GM23338 (cell line): ENCODE data around the gene GCFC2. TPM values are rescaled to one million over a fixed set of nuclear protein-coding genes. Genes with fewer than 3 reads are reported as not detected.
"Not testable (repeated sequence)": the region's sequence is repeated elsewhere in the genome, so short reads cannot be mapped to it uniquely, and the experiment has no call there.

Source experiments
- ATAC-seq: fragments of 200-7000 bp; cut with Tn5 transposase; 3 replicates; pipeline ENCODE4 v1.9.1; 2020
- DNase-seq: peaks from one replicate; pipeline ENCODE4 v3.0.0-alpha.2; 2015; ENCODE audit warnings: low spot score
- H2AFZ ChIP-seq: fragments of 200-600 bp; sonication (generic); 2 replicates; pipeline ENCODE4 v1.8.0; 2016; ENCODE audit warnings: antibody characterized with exemption, mild to moderate bottlenecking, moderate library complexity
- H3F3A ChIP-seq: fragments of 200-600 bp; sonication (generic); replicated peaks from 2 replicates; pipeline ENCODE4 v1.8.0; 2017; ENCODE audit warnings: antibody characterized with exemption, mixed run types, low read depth
- H3K27ac ChIP-seq: fragments of 200-600 bp; sonication (generic); 2 replicates; pipeline ENCODE4 v1.6.1; 2016; ENCODE audit warnings: low read depth
- H3K27me3 ChIP-seq: fragments of 200-600 bp; sonication (generic); 2 replicates; pipeline ENCODE4 v1.8.0; 2016; ENCODE audit warnings: mild to moderate bottlenecking, mixed run types, moderate library complexity; ENCODE audit not compliant: insufficient read depth
- H3K36me3 ChIP-seq: fragments of 200-600 bp; sonication (generic); 2 replicates; pipeline ENCODE4 v1.8.0; 2016; ENCODE audit warnings: mild to moderate bottlenecking; ENCODE audit not compliant: insufficient read depth
- H3K4me1 ChIP-seq: fragments of 200-600 bp; sonication (generic); 2 replicates; pipeline ENCODE4 v1.8.0; 2016; ENCODE audit warnings: mild to moderate bottlenecking, moderate library complexity; ENCODE audit not compliant: insufficient read depth
- H3K4me2 ChIP-seq: fragments of 200-600 bp; sonication (generic); 2 replicates; pipeline ENCODE4 v1.7.1; 2017; ENCODE audit warnings: mixed run types
- H3K4me3 ChIP-seq: fragments of 200-600 bp; sonication (generic); 2 replicates; pipeline ENCODE4 v1.6.1; 2016; ENCODE audit warnings: mixed run types
- H3K79me2 ChIP-seq: fragments of 200-600 bp; sonication (generic); replicated peaks from 2 replicates; pipeline ENCODE4 v1.8.0; 2017; ENCODE audit warnings: mild to moderate bottlenecking; ENCODE audit not compliant: insufficient read depth
- H3K9me2 ChIP-seq: fragments of 200-600 bp; sonication (generic); 2 replicates; pipeline ENCODE4 v1.8.0; 2017; ENCODE audit not compliant: insufficient read depth
- H4K20me1 ChIP-seq: fragments of 200-600 bp; sonication (generic); replicated peaks from 2 replicates; pipeline ENCODE4 v1.8.0; 2017; ENCODE audit warnings: mild to moderate bottlenecking; ENCODE audit not compliant: insufficient read depth
- H3K27ac Mint-ChIP-seq: 2 replicates; pipeline ENCODE4 v1.8.0; 2020; ENCODE audit warnings: inconsistent platforms, mild to moderate bottlenecking, moderate library complexity, mixed read lengths
- H3K27me3 Mint-ChIP-seq: 3 replicates; pipeline ENCODE4 v1.8.0; 2022; ENCODE audit warnings: low read depth, mild to moderate bottlenecking, moderate library complexity, mixed read lengths, inconsistent platforms; ENCODE audit not compliant: insufficient read depth, poor library complexity
- H3K36me3 Mint-ChIP-seq: 3 replicates; pipeline ENCODE4 v1.8.0; 2021; ENCODE audit warnings: low read depth, mild to moderate bottlenecking, inconsistent platforms, moderate library complexity, mixed read lengths
- H3K4me1 Mint-ChIP-seq: 3 replicates; pipeline ENCODE4 v1.8.0; 2020; ENCODE audit warnings: mild to moderate bottlenecking, inconsistent platforms, mixed read lengths
- H3K4me3 Mint-ChIP-seq: 3 replicates; pipeline ENCODE4 v1.8.0; 2021; ENCODE audit warnings: moderate library complexity, mild to moderate bottlenecking, inconsistent platforms, mixed read lengths
- H3K9me3 Mint-ChIP-seq: 3 replicates; pipeline ENCODE4 v1.8.0; 2020; ENCODE audit warnings: moderate library complexity, mild to moderate bottlenecking, inconsistent platforms, mixed read lengths
- CREB1 ChIP-seq: fragments of 250-450 bp; sonication (Bioruptor Pico); IDR thresholded peaks from 2 replicates; pipeline ENCODE4 v1.5.0; 2020; ENCODE audit warnings: low read depth, mild to moderate bottlenecking, moderate library complexity
- CTCF ChIP-seq, 2 experiments: fragments of 200-600 bp in 1 of 2; sonication (generic) in 1 of 2; conservative IDR thresholded peaks; 2 replicates each; pipeline versions ENCODE4 v1.5.1 to v1.6.1; 2016 to 2017; ENCODE audit warnings: antibody characterized with exemption in 2 of 2, low read depth in 2 of 2, mild to moderate bottlenecking in 2 of 2, moderate library complexity in 1 of 2
- EZH2phosphoT487 ChIP-seq: fragments of 200-600 bp; sonication (generic); IDR thresholded peaks from one replicate; pipeline ENCODE4 v1.8.1; 2018; ENCODE audit warnings: antibody characterized with exemption; ENCODE audit not compliant: unreplicated experiment
- NANOG ChIP-seq: IDR thresholded peaks from 2 replicates; pipeline ENCODE4 v1.6.1; 2016; ENCODE audit warnings: antibody characterized with exemption, borderline replicate concordance
- POLR2AphosphoS5 ChIP-seq: IDR thresholded peaks from 2 replicates; pipeline ENCODE4 v1.6.1; 2016; ENCODE audit warnings: antibody characterized with exemption, low read depth
- REST ChIP-seq: IDR thresholded peaks from one replicate; pipeline ENCODE4 v1.6.1; 2018; ENCODE audit warnings: antibody characterized with exemption; ENCODE audit not compliant: unreplicated experiment
- STAT1 ChIP-seq: IDR thresholded peaks from one replicate; pipeline ENCODE4 v1.6.1; 2016; ENCODE audit warnings: antibody characterized with exemption; ENCODE audit not compliant: unreplicated experiment
- ZNF114 ChIP-seq: fragments of 250-450 bp; sonication (Bioruptor Pico); IDR thresholded peaks from 2 replicates; pipeline ENCODE4 v1.5.0; 2020; ENCODE audit warnings: mild to moderate bottlenecking, moderate library complexity
- ZNF331 ChIP-seq: fragments of 250-450 bp; sonication (Bioruptor Pico); IDR thresholded peaks from 2 replicates; pipeline ENCODE4 v1.5.0; 2020; ENCODE audit warnings: low read depth, mild to moderate bottlenecking, moderate library complexity
- ZNF462 ChIP-seq: fragments of 250-450 bp; sonication (Bioruptor Pico); IDR thresholded peaks from 2 replicates; pipeline ENCODE4 v1.5.0; 2020; ENCODE audit warnings: mild to moderate bottlenecking, moderate library complexity
- polyA plus RNA-seq: library from polyadenylated mRNA; unstranded; fragments of >200 nt; fragmentation: Nextera tagmentation; extraction: Ambion mirVana; gene quantifications from 2 replicates; pipeline ENCODE4 v1.2.1, GENCODE V29; 2016
- total RNA-seq: library from RNA; depleted of rRNA; stranded (reverse); fragments of >200 nt; shearing (Covaris generic); gene quantifications from 2 replicates; pipeline ENCODE4 v1.2.3, GENCODE V29; 2014

GCFC2 gene
- total and polyA plus RNA-seq, 2 experiments from 2014 or later = 23.8 to 26.2 TPM

GRCh38 chr2:75698918-75699317 is 11.8 kb downstream of the GCFC2 start (continued):
- TF ChIP-seq ZNF462 (CRISPR knock-in tag) = no peak

GRCh38 chr2:75688196-75688595 is 22.5 kb downstream of the GCFC2 start:
- Mint-ChIP-seq H3K4me3 (no peak overlapping the region), H3K4me1 (no peaks in the 10 kb centered on the region), H3K9me3 (no peaks in the 10 kb centered on the region), H3K27ac (no peak overlapping the region), H3K27me3 (no peaks in the 10 kb centered on the region), H3K36me3 (peaks cover 33% of the 10 kb centered on the region; the same call in 2 of the 3 replicates)
- no peaks in the 10 kb centered on the region for H3F3A ChIP-seq
- no peaks in the 10 kb centered on the region for H3K36me3 ChIP-seq
- no peak for TF ChIP-seq CTCF (conservative IDR thresholded peaks at IDR 0.05; ENCODE audit: low read depth in 2 of 2)
- no peak for TF ChIP-seq POLR2AphosphoS5
- TF ChIP-seq NANOG = no peak
- TF ChIP-seq CREB1 (CRISPR knock-in tag) = no peak
- no peak for TF ChIP-seq STAT1
- TF ChIP-seq EZH2phosphoT487 = no peak
- no peak for TF ChIP-seq REST
- TF ChIP-seq ZNF331 (CRISPR knock-in tag) = no peak
- no peak for TF ChIP-seq ZNF114 (CRISPR knock-in tag)
- no peaks in the 10 kb centered on the region for H3K79me2 ChIP-seq
- no peaks in the 10 kb centered on the region for H3K9me2 ChIP-seq
- H3K4me3 ChIP-seq = no peak overlapping the region
- no peak for ATAC-seq
- no peaks in the 10 kb centered on the region; the same call in 1 of the 2 replicates for H4K20me1 ChIP-seq
- DNase-seq = no peak
- H3K4me1 ChIP-seq = no peaks in the 10 kb centered on the region
- H3K27ac ChIP-seq = no peak overlapping the region
- H3K27me3 ChIP-seq = no peaks in the 10 kb centered on the region
- no peak overlapping the region for H2AFZ ChIP-seq
- no peak overlapping the region for H3K4me2 ChIP-seq

- peaks cover 43% of the 10 kb centered on the region for H3K36me3 Mint-ChIP-seq
Observed at GRCh38 chr2:75683430-75683829, 27.3 kb downstream of the GCFC2 start.

More at GRCh38 chr2:75683430-75683829, 27.3 kb downstream of the GCFC2 start:
- H3K27me3 ChIP-seq, H3K36me3 ChIP-seq, H3K27ac ChIP-seq, H3K4me1 ChIP-seq, H3K9me2 ChIP-seq, H3K9me3 Mint-ChIP-seq, H3K4me2 ChIP-seq, H3K4me3 ChIP-seq, H4K20me1 ChIP-seq, ATAC-seq, H3K27me3 Mint-ChIP-seq, H2AFZ ChIP-seq, H3F3A ChIP-seq, H3K4me3 Mint-ChIP-seq, H3K4me1 Mint-ChIP-seq, H3K79me2 ChIP-seq, H3K27ac Mint-ChIP-seq, DNase-seq: not testable (repeated sequence)
